Caco-2 (cell line): ENCODE measurements around the gene SLC25A26. TPM values are rescaled to one million over a fixed set of nuclear protein-coding genes. Genes with fewer than 3 reads are reported as not detected.

Source experiments
- BruUV-seq: library from RNA; stranded (reverse); fragments of 400-500 nt; replicated peaks from 2 replicates; lab custom pipeline; 2021; lab: Mats Ljungman, UMichigan
- CTCF ChIA-PET: fragments of 300-600 bp; sonication (Branson Sonifier 250); formaldehyde crosslinking; loops from one replicate; lab custom pipeline; 2022; ENCODE audit warnings: antibody characterized with exemption; lab: Charles Lee
- POLR2A ChIA-PET: fragments of 300-600 bp; sonication (Branson Sonifier 250); formaldehyde crosslinking; loops from one replicate; lab custom pipeline; 2022; ENCODE audit warnings: antibody characterized with exemption; lab: Charles Lee
- DNase-seq, 2 experiments: peaks; one replicate each; pipeline versions ENCODE4 v3.0.0 to v3.0.0-alpha.2; 2020 to 2022
- H3K27me3 ChIP-seq: replicated peaks from 2 replicates; pipeline ENCODE4 v1.6.0; 2011; ENCODE audit warnings: low read length; ENCODE audit not compliant: control insufficient read depth, insufficient read depth
- H3K36me3 ChIP-seq: 2 replicates; pipeline ENCODE4 v1.5.1; 2011; ENCODE audit warnings: low read length; ENCODE audit not compliant: control insufficient read depth, insufficient read depth
- H3K4me1 ChIP-seq: fragments of 250-450 bp; sonication (Bioruptor Pico); 2 replicates; pipeline ENCODE4 v1.5.1; 2020; ENCODE audit warnings: mild to moderate bottlenecking
- H3K4me3 ChIP-seq: 2 replicates; pipeline ENCODE4 v1.5.1; 2011; ENCODE audit warnings: low read depth, mild to moderate bottlenecking, control low read depth, low read length
- H3K9me3 ChIP-seq: fragments of 250-450 bp; sonication (Bioruptor Pico); 2 replicates; pipeline ENCODE4 v1.5.1; 2020; ENCODE audit warnings: mild to moderate bottlenecking, moderate library complexity
- H3K27ac Mint-ChIP-seq: one replicate; pipeline ENCODE4 v1.8.0; 2022; ENCODE audit warnings: mixed read lengths; ENCODE audit not compliant: unreplicated experiment
- H3K27me3 Mint-ChIP-seq: one replicate; pipeline ENCODE4 v1.8.0; 2022; ENCODE audit warnings: mixed read lengths; ENCODE audit not compliant: insufficient read depth, unreplicated experiment
- H3K36me3 Mint-ChIP-seq: one replicate; pipeline ENCODE4 v1.8.0; 2022; ENCODE audit warnings: mild to moderate bottlenecking, mixed read lengths; ENCODE audit not compliant: insufficient read depth, unreplicated experiment
- H3K4me1 Mint-ChIP-seq: one replicate; pipeline ENCODE4 v1.8.0; 2022; ENCODE audit warnings: low read depth, mixed read lengths; ENCODE audit not compliant: unreplicated experiment
- H3K4me3 Mint-ChIP-seq: one replicate; pipeline ENCODE4 v1.8.0; 2022; ENCODE audit warnings: mild to moderate bottlenecking, moderate library complexity, mixed read lengths; ENCODE audit not compliant: unreplicated experiment
- H3K9me3 Mint-ChIP-seq: one replicate; pipeline ENCODE4 v1.8.0; 2022; ENCODE audit warnings: mixed read lengths; ENCODE audit not compliant: unreplicated experiment
- intact Hi-C: fragments of 100-400 bp; cut with micrococcal nuclease; formaldehyde crosslinking; loops from one replicate; pipeline ENCODE4 v1.10.0; 2022; ENCODE audit not compliant: unreplicated experiment
- total RNA-seq: library from RNA; stranded (reverse); gene quantifications from 2 replicates; pipeline ENCODE4 v1.2.3, GENCODE V29; 2022
- TF ChIP-seq, protein P1 (sequence below), 2 experiments: fragments of 200-600 bp in 1 of 2; IDR thresholded peaks; 1 replicate in 1 of 2; 2 replicates in 1 of 2; pipeline versions ENCODE4 v1.5.1 to v1.8.0; 2011 to 2022; ENCODE audit warnings: antibody characterized with exemption in 1 of 2, control low read depth in 1 of 2, inconsistent platforms in 1 of 2, low read depth in 1 of 2, low read length in 1 of 2, mild to moderate bottlenecking in 1 of 2, moderate library complexity in 1 of 2; ENCODE audit not compliant: insufficient read depth in 1 of 2, severe bottlenecking in 1 of 2, unreplicated experiment in 1 of 2

Gene SLC25A26
- total RNA-seq, 1 experiment from 2014 or later = 25.4 TPM

DNA sequence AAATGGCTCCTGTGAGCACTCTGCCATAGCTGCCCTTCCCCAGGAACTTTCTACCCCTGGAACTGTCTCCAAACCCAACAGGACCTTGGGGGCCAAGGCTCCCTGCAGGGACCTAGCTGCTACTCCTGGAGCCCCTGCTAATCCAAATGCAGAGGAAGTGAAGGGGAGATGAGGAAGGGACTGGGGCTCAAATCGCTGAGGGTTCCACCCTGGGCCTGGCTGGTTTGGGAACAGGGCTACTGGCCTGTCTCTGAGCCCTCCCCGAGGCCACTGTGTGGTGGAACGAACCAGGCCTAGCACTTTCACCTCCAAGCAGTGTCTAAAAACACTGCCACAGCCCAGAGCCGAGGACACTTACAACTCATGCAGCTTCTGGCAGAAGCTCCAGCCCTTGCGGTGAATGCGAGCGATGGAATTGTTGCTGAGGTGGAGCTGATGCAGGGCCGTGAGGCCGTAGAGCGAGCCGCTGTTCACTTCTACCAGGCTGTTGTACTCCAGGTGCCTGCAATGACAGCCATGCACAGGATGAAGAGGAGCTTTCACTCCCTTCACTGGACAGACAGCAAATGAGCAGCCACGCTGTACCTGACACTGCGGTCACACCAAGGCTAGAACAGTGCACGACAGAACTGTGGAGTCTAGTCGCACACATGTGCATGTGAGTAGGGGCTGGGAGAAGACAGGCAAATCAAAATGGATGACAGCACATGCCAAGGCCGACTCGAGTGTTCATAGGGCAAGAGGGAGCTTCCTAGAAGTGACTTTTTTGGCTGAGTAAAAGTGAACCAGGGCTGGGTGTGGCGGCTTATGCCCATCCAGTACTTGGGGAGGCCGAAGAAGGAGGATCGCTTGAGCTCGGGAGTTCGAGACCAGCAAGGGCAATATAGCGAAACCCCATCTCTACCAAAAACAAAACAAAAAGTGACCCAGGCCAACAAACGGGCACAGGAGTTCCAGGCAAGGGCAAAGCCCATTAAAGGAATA is 189.3 kb downstream of the SLC25A26 start:
- intact Hi-C loops = loop anchor here (2.0 kb wide), 1 partner anchor 91 kb away; the partner anchor contains the start of gene LRIG1
- H3K4me3 ChIP-seq = no peak overlapping the region
- H3K9me3 Mint-ChIP-seq = no peaks in the 10 kb centered on the region
- no TSS peak for BruUV-seq
- H3K27me3 ChIP-seq = no peaks in the 10 kb centered on the region
- peaks cover 44% of the 10 kb centered on the region for H3K36me3 Mint-ChIP-seq
- ChIA-PET POLR2A (no interaction called here), CTCF (no interaction called here)
- H3K4me1 ChIP-seq = peaks cover 4% of the 10 kb centered on the region; the same call in 1 of the 2 replicates
- DNase-seq = no peak
- H3K4me1 Mint-ChIP-seq = peaks cover 14% of the 10 kb centered on the region
- no peaks in the 10 kb centered on the region for H3K27me3 Mint-ChIP-seq
- no peak overlapping the region for H3K4me3 Mint-ChIP-seq
- H3K27ac Mint-ChIP-seq = no peak overlapping the region
- no peaks in the 10 kb centered on the region for H3K9me3 ChIP-seq
- H3K36me3 ChIP-seq = peaks cover 3% of the 10 kb centered on the region; the same call in 1 of the 2 replicates
- TF ChIP-seq, protein P1, sequence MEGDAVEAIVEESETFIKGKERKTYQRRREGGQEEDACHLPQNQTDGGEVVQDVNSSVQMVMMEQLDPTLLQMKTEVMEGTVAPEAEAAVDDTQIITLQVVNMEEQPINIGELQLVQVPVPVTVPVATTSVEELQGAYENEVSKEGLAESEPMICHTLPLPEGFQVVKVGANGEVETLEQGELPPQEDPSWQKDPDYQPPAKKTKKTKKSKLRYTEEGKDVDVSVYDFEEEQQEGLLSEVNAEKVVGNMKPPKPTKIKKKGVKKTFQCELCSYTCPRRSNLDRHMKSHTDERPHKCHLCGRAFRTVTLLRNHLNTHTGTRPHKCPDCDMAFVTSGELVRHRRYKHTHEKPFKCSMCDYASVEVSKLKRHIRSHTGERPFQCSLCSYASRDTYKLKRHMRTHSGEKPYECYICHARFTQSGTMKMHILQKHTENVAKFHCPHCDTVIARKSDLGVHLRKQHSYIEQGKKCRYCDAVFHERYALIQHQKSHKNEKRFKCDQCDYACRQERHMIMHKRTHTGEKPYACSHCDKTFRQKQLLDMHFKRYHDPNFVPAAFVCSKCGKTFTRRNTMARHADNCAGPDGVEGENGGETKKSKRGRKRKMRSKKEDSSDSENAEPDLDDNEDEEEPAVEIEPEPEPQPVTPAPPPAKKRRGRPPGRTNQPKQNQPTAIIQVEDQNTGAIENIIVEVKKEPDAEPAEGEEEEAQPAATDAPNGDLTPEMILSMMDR (IDR thresholded peaks at IDR 0.05; ENCODE audit: insufficient read depth in 1 of 2, low read depth in 1 of 2, low read length in 1 of 2, severe bottlenecking in 1 of 2, unreplicated experiment in 1 of 2) = no peak

DNA sequence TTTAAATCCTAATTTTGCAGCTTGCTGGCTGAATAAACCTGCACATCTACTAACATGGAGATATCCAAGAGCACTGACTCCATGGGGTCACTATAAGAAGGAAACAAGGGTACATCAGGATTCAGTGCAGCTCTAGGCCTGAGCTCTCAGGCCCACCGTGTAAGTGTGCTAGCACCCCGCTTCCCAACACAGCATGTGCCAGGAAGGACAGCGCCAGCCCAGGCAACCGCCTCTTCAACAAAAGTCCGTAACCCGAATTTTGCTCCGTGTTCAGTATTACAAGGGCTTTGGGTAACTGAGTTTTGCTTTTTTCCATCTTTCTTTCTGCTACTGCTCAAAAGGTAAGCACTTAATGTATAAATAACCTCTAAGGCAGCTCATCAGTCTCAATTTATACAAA is 190.2 kb downstream of the SLC25A26 start:
- DNase-seq = no peak
- H3K9me3 ChIP-seq = no peaks in the 10 kb centered on the region
- intact Hi-C loops = no loop called here
- H3K27me3 ChIP-seq = no peaks in the 10 kb centered on the region
- H3K4me3 ChIP-seq = no peak overlapping the region
- ChIA-PET POLR2A (no interaction called here), CTCF (no interaction called here)
- BruUV-seq = no TSS peak
- Mint-ChIP-seq H3K36me3 (peaks cover 41% of the 10 kb centered on the region), H3K4me1 (peaks cover 16% of the 10 kb centered on the region), H3K4me3 (no peak overlapping the region), H3K27ac (no peak overlapping the region), H3K9me3 (no peaks in the 10 kb centered on the region), H3K27me3 (no peaks in the 10 kb centered on the region)
- H3K36me3 ChIP-seq = peaks cover 3% of the 10 kb centered on the region; the same call in 1 of the 2 replicates
- TF ChIP-seq, protein P1 (IDR thresholded peaks at IDR 0.05; ENCODE audit: insufficient read depth in 1 of 2, low read depth in 1 of 2, low read length in 1 of 2, severe bottlenecking in 1 of 2, unreplicated experiment in 1 of 2) = no peak
- peaks cover 7% of the 10 kb centered on the region for H3K4me1 ChIP-seq

DNA sequence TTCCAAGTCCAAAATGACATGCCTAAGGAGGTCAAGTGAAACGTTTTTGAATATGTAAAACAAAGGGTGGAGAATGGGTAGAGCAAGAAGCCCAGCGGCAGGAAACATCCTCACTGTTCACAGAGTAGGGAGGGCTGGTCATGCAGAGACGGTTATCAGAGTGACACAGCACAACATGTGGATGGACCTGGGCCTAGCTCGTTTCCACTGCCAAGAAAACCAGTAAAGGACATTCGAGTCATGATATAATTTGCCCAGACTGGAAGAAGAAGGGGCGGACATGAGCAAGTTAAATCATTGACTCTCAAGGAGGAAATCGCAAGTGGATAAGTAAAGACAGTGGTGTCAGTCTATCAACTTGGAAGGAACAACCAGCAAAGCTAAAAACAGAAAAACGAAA is 190.7 kb downstream of the SLC25A26 start:
- BruUV-seq = no TSS peak

More for the DNA sequence above, 190.7 kb downstream of the SLC25A26 start:
- Histone ChIP-seq H3K9me3 (no peaks in the 10 kb centered on the region), H3K27me3 (no peaks in the 10 kb centered on the region), H3K4me1 (peaks cover 12% of the 10 kb centered on the region), H3K36me3 (peaks cover 3% of the 10 kb centered on the region; the same call in 1 of the 2 replicates), H3K4me3 (no peak overlapping the region)
- POLR2A ChIA-PET = no interaction called here
- no peak for DNase-seq
- TF ChIP-seq, protein P1 (IDR thresholded peaks at IDR 0.05; ENCODE audit: insufficient read depth in 1 of 2, low read depth in 1 of 2, low read length in 1 of 2, severe bottlenecking in 1 of 2, unreplicated experiment in 1 of 2) = no peak
- CTCF ChIA-PET = no interaction called here
- intact Hi-C loops = no loop called here
- no peaks in the 10 kb centered on the region for H3K9me3 Mint-ChIP-seq
- no peaks in the 10 kb centered on the region for H3K27me3 Mint-ChIP-seq
- no peak overlapping the region for H3K27ac Mint-ChIP-seq
- H3K4me1 Mint-ChIP-seq = peaks cover 21% of the 10 kb centered on the region
- peaks cover 41% of the 10 kb centered on the region for H3K36me3 Mint-ChIP-seq
- no peak overlapping the region for H3K4me3 Mint-ChIP-seq
